ENCODE measurements around the gene CALU.

Gene CALU

GRCh38 chr7:128812514-128813168 is 73.5 kb downstream of the CALU start:
- no peak for TF ChIP-seq CTCF (IDR thresholded peaks at IDR 0.05; ENCODE audit: low read length, missing control alignments)
- no peak overlapping the region for H3K4me3 ChIP-seq (replicated peaks; ENCODE audit: low read depth, low read length)
- peak; percentile 83 for DNase-seq (ENCODE audit: low read depth)

- TF ChIP-seq CTCF (IDR thresholded peaks at IDR 0.05; ENCODE audit: low read length, missing control alignments): no peak
- H3K4me3 ChIP-seq (replicated peaks; ENCODE audit: low read depth, low read length): no peak overlapping the region
- DNase-seq (ENCODE audit: low read depth): no peak
Measured at GRCh38 chr7:128814499-128814898, 75.3 kb downstream of the CALU start.

- no peak for DNase-seq (ENCODE audit: low read depth)
- H3K4me3 ChIP-seq (replicated peaks; ENCODE audit: low read depth, low read length): no peak overlapping the region
- TF ChIP-seq CTCF (IDR thresholded peaks at IDR 0.05; ENCODE audit: low read length, missing control alignments): no peak
Measured at GRCh38 chr7:128815289-128815942, 76.3 kb downstream of the CALU start.

- no peak overlapping the region for H3K4me3 ChIP-seq (replicated peaks; ENCODE audit: low read depth, low read length)
- no peak for DNase-seq (ENCODE audit: low read depth)
- TF ChIP-seq CTCF (IDR thresholded peaks at IDR 0.05; ENCODE audit: low read length, missing control alignments): no peak
Measured at GRCh38 chr7:128818694-128819093, 79.5 kb downstream of the CALU start.

Measured in fibroblast of pulmonary artery (primary cell).